Activated CD8-positive, alpha-beta memory T cell treated with anti-CD3 and anti-CD28 coated beads, Interleukin-2, amount 50 U/mL, for 24 hours (primary cell): ENCODE data around the gene PLA2R1.

Source experiments
- DNase-seq: peaks from one replicate; pipeline ENCODE4 v3.0.0-alpha.2; 2020; ENCODE audit errors: extremely low read depth

The PLA2R1 gene

GRCh38 chr2:160062292-160063005 is at the start of gene PLA2R1:
PLA2R1 (minus strand) TSS chr2:160062615; CDS start chr2:160062403, 212 bp downstream.
- DNase-seq: no peak

- no peak for DNase-seq
Measured at GRCh38 chr2:160110674-160111239, 48.3 kb upstream of the PLA2R1 start.

DNA sequence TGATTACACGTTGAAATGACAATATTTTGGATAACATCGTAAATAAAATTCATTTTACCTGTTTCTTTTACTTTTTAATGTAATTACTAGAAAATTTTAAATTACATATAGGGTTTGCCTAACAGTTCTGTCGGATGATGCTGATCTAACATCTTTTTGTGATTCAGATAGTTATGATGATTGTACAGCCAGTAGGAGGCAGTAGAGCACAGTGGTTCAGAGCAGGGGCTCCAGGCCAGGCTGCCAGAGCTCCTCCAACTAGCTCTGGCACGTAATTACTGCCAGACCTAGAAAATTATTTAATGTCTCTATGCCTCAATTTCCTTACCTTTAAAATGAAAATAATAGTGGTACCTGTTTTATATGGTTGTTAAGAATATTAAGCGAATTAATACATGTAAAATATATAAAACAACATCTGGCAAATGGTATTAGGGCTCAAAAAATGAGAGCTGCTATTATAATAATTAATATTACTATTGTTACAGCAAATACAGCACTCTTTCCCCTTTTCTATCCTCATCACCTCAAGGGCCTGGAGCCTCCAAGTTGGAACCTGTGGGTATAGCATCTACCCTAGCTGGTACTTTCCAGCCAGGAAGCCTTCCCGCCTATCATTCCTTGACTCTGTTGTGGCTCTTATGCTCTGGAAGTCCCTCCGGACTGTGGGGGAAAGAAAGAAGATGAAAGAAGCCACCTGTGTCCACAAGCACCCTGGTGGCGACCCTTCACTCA is 47.7 kb upstream of the PLA2R1 start:
- DNase-seq: no peak

GRCh38 chr2:160109243-160109642 is 46.8 kb upstream of the PLA2R1 start:
- no peak for DNase-seq

DNA sequence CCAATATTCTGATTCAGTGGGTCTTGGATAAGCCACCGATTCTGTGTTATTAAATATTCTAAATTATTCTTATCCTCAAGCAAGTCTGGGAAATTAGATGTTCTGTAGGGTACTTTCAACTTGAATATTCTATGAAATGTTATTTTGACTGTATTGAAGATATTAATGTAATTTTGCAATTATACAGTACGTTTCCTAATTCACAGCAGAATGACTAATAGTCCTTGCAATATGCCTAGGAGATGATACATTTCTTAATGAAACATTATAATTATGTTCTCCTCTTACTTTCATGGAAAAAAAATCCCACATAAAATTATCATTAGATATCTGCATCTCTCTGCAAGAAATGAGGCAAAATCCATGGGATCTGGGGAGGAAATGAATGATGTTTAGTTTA is 46.2 kb upstream of the PLA2R1 start:
- DNase-seq: no peak

DNA sequence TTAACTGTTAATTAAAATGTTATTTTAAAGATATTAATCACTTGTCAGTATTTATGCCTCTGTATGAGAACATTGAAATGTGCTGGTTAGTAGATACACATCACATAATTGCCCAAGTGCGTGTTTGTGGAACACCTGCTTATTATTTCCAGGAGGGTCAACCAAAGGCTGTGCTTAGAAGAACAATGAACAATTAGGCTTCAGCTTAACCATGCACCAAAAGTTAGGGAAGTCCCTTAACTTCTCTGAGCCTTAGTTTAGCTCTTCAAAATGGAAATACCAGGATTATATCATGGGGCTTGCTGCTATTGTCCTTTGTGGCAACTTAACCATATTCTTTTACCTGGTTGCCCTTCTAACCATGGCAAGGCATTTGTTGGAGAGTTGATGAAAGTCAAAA is 43.0 kb upstream of the PLA2R1 start:
- no peak for DNase-seq

GRCh38 chr2:160104115-160104514 is 41.7 kb upstream of the PLA2R1 start:
- DNase-seq: no peak

DNA sequence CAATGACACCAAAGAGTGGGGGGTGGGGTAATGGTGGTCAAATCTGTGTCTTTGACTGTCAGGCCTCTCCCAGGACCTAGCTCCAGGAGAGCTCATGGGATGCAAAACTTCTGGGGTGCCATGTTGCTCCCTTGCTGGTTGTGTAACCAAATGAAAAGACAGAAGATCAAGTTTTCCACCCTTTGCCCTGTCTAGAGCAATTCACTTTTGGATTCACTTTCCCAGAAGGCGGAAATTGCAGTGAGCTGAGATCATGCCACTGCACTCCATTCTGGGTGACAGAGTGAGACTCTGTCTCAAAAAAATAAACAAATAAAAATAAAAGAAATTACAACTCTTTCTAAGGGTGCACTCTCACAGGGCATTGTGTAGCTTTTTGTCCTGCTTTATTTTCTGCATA is 34.9 kb upstream of the PLA2R1 start:
- no peak for DNase-seq

DNA sequence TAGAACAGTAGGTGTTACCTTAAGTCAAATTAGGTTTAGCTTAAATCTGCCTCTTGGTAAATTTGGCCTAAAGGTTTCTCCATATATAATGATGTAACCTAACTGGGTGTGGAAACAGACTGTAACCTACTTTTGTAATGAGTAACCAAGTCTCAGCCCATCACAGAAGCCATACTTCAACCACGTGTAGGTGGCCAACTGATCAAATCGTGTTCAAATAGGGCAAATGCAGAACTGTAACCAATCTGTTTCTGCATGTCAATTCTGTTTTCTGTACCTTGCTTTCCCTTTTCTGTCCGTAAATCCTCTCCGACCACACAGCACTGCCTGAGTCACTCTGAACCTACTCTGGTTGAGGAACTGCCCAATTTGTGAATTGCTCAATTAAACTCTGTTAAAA is 34.0 kb upstream of the PLA2R1 start:
- DNase-seq: no peak

GRCh38 chr2:160092445-160092844 is 30.0 kb upstream of the PLA2R1 start:
- DNase-seq: no peak

DNA sequence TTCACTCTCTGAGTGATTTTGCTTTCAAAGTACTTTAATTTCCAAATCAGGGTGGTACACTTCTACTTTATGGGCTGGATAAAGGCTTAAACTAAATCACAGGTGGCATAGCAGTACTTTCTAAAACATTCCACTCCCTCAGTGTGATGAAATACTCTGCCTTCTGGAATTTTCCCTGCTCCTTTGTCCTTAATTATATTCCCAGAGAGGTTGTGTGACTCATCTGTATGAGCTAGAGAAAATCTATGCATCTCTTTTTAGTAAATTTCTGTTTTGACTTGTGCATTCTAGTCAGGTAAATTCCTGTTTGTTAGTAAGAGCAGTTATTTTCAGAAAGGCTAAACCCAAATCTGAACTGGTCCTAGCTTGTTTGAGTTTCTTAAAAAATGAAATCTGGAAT is 29.0 kb upstream of the PLA2R1 start:
- DNase-seq: no peak

GRCh38 chr2:160087854-160088745 is 25.7 kb upstream of the PLA2R1 start:
- no peak for DNase-seq

DNA sequence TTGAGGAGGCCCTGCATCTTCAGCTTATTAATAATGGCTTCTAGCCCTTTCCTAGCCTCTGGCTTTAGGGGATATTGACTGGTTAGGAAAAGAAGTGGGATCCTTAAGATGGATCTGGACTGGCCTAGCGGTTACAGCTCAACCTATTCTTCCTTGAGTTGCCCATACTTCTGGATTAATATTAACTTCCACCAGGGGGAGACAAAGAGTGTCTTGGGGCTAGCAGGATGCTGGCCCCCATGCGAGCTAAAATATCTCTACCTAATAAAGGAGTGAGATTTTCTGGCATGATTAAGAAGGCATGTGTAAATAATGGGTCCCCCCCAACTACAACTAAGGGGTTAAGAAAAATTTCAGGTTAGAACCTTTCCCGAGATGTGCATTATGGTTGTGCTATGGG is 23.2 kb upstream of the PLA2R1 start:
- DNase-seq: no peak

- no peak for DNase-seq
Measured at GRCh38 chr2:160077912-160078810, 15.7 kb upstream of the PLA2R1 start.

DNA sequence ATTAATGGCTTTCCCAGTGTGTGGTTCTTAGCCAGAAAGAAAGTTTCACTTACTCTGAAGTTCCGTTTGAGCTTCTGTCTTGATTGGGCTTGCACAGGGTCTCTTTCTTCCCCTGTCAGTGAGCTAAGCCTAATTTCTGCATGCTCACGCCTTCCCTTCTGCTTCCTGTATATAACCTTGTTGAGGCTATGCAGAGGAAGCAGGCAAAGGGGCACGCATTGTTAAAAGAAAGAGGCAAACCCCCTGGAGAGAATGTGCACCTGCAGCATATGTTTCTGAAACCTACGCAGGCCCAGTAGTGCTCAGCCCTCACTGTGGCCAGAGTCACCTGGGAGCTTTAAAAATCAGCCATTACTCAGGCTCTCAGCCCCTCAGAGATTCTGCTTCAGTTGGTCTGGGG is 14.5 kb upstream of the PLA2R1 start:
- no peak for DNase-seq

DNA sequence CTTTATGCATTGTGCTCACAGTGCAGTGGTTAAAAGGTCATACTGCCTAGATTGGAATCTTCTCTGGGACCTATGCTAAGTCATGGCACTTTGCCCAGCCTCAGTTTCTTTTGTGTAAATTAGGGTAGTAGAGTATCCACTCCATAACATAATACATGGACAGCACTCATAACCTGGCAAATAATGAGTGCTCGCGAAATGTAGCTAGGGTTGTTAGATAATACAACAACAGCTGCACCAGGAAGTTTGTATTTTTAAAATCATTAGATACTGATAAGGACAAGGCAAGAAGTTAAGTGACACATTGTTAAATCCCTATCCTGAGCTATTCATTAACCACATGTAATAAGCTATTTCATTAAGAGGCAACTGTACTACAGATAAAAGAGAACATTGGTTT is 13.8 kb upstream of the PLA2R1 start:
- DNase-seq: no peak

GRCh38 chr2:160075171-160075570 is 12.8 kb upstream of the PLA2R1 start:
- no peak for DNase-seq

DNA sequence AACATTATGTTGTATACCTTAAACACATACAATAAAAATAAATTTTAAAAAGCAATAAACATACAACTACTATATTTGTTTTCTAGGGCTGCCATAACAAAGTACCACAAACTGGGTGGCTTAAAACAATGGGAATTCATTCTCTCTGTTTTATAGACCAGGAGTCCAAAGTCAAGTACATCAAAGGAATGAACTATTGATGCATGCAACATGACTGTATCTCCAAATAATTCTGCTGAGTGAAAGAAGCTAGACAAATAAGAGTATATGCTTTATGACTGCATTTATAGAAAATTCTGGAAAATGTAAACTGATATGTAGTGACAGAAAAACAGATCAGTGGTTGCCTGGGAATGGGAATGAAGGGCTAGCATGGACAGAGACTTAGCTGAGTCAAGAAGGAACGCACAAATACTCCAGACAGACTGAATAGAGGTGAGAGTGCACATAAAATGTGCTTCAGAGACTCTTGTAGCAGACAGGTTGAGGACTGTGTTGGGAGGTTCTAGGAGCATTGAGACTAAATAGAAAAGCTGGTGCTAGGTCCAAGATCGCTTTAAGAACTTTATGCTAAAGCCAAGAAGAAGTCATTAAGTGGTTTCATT is 11.0 kb upstream of the PLA2R1 start:
- DNase-seq: no peak

GRCh38 chr2:160068906-160069305 is 6.5 kb upstream of the PLA2R1 start:
- no peak for DNase-seq

DNA sequence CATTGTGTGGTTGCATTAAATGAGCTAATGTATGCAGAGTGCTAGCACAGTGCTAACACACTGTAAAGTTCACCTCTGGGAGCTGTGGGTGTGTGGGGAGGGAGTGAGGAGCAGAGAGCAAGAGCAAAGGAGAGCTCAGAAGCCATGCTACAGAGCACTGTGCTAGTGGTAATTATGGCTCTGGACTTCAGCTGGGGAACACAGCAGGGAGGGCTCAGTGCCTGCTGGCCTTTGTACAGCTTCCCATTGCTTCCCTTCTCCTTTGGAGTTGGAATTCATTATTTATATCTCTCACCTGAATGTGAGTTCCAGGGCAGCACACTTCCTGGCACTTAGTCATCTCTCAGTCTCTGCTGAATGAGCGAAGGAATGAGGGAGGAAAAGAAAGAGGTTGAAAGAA is 2.5 kb upstream of the PLA2R1 start:
- no peak for DNase-seq
